NCI-H128 (cell line): ENCODE results near the gene TEX12.
"Not testable (repeated sequence)": the region's sequence is repeated elsewhere in the genome, so short reads cannot be mapped to it uniquely, and the experiment has no call there.

Experiments
- DNase-seq: peaks from one replicate; lab custom pipeline; 2025; ENCODE audit not compliant: unreplicated experiment; lab: John Stamatoyannopoulos, UW

TEX12 gene, protein sequence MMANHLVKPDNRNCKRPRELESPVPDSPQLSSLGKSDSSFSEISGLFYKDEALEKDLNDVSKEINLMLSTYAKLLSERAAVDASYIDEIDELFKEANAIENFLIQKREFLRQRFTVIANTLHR

DNA sequence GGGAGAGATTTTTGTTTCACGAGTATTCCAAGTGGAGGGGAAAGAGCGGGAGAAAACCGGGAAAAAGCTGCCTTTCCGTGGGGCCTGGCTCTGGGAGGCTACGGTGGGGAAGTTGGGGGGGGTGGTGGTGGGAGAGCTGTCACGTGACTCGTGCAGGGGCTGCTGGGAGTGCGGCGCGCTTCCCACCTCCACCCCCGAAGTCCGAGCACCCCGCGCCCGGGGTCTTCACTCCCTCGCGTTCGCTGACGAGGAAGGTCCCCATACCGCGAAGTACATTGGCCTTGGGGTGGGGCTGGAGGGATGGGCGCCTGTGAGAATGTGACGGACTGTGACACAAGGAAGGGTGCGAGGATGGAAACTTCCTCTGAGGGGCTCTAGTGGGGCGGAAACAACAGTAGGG lies at the start of gene TEX12:
TEX12 (plus strand) TSS at position 228 of the 400 bp plus-strand sequence. CDS start 1,897 bp downstream, outside the sequence.
- DNase-seq: no peak

- DNase-seq: no peak
These were observed 49.0 kb upstream of the TEX12 start for GRCh38 chr11:112118176-112118575.

DNA sequence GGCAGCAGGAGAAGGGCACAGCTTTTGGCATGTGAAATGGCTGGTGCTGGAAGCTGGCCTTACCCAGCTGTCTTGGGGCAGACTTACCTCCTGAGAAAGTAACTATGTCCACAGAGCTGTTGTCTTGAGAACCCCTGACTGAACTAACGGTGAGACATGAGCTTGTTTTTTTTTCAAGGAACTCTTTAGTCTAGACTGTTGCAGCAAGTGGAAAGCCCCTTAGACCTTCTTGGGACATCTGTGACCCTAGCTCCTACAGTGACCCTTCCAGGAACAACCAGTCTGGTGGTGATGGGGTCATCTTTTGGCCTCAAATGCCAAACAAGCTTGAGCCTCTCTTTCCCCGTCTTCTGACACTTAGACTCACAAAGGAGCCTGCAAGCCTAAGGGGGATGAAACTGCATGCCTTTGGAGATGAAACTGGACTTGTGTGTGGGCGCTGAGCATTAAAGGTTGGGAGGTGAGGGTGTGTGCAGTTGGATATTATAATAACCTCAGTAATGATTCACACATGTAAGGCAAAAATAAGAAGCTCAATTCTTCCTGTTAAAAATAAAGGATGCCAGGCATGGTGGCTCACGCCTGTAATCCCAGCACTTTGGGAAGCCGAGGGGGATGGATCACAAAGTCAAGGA lies 45.1 kb upstream of the TEX12 start:
- DNase-seq: no peak

DNA sequence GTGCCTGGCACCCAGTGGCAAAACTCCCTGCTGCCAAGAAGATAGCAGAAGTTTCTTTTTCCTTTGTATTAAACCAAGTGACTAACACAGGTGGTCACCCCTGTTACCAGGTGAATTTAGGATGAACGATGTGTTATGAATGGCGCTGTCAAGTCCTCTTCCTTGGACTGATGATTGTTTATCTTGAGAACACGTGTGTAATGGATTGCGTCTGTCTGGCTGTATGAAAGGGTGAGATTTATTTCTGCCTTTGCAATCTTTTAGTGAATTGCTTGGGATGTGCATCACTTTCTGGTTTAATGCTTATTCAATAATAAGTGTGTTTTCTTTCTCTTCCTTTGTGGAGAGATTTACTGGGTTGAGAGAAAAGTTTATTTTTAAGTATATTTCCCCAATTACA lies 44.0 kb upstream of the TEX12 start:
- no peak for DNase-seq

- no peak for DNase-seq
These were observed 40.1 kb upstream of the TEX12 start for GRCh38 chr11:112127056-112127455.

DNA sequence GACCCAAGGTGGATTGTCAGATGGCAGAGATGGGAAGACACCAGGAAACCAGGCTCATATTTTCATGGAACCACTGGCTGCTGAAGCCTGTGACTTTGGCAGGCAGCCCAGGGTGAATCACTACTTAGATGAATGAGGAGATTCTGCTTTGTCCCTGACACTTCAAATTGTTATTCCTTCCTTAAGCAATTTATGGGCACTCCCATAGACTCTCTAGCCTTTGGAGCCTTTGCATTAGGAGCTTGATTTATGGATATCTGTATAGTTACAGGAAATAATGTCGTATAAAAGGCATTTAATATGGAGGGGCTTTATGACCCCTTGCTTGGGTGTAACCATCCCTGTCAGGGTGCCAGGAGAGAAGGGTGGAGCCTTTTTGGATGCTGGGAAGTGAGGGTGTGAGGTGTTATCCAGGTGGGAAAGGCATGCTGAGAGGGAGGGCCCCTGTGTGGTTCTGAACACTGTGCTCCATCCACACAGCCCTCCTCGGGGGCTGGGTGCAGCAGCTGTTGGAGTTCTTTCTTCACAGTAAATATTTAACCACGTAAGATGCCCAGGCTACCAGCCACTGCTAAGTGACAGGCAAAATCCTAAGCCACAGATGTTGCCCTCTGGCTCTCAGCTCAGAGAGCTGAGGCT lies 38.6 kb upstream of the TEX12 start:
- no peak for DNase-seq

DNA sequence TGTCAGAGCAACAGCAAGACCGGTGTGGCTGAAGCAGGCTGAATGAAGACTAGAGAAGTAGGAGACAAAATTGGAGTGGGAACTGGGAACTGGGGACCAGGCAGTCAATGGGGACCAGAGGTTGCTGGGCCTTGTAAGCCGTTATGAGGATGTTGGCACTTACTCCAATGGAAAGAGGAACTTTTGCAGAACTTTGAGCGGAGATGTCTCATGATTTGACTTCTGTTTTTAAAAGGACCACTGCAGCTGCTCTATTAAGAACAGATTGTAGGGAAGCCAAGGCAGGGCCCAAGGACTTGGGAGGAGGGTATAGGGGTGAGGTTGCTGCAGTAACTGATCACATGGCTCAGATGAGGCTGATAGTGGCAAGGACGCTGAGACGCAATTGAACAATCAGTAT lies 37.5 kb upstream of the TEX12 start:
- DNase-seq: no peak

- no peak for DNase-seq
These were observed 34.4 kb upstream of the TEX12 start for GRCh38 chr11:112132737-112133136.

DNA sequence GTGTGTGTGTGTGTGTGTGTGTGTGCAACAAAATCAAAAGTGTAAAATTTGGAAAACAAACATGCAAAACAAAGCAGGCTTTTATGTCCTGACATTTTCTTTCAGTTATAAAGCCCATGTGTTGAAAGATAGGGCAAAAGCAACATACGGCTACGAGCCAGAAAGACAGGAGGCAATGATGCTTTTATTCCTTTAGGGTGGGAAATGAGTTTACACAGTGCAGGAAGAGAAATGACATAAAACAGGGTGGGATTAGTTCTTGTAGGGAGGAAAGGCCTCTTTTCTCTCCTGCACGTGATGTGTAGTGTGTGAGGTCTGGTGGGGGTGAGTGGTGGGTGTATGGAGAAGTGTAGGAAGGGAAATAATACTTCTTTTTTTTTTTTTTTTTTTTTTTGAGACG lies 32.7 kb upstream of the TEX12 start:
- DNase-seq: no peak

- no peak for DNase-seq
These were observed 23.6 kb upstream of the TEX12 start for GRCh38 chr11:112143597-112143996.

GRCh38 chr11:112150517-112150916 lies 16.7 kb upstream of the TEX12 start:
- no peak for DNase-seq

- DNase-seq: no peak
These were observed 10.8 kb upstream of the TEX12 start for GRCh38 chr11:112156153-112156955.

GRCh38 chr11:112156956-112157766 lies 10.0 kb upstream of the TEX12 start:
- DNase-seq: no peak

- no peak for DNase-seq
These were observed 7.8 kb upstream of the TEX12 start for GRCh38 chr11:112159098-112160065.

- DNase-seq: no peak
These were observed 6.9 kb upstream of the TEX12 start for GRCh38 chr11:112160091-112160848.

DNA sequence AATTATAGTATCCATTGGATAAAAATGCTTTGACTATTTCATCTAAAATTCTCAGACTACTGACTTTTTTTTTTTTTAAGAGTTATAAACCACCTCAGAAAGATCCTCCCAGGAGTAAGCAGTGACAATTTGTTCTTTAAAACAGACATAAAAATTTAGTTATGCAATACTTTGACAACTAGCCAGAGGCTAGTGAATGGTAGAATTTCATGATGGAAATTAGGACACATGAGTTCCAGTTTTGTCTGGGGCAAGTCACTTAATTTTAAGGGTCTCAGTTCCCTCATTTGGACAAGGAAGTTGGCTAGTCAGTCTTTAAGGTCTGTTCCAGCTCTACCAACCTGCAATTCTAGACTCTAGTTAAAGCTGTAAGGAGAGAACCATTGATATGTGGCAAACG lies 6.2 kb upstream of the TEX12 start:
- no peak for DNase-seq

GRCh38 chr11:112162200-112162599 lies 5.0 kb upstream of the TEX12 start:
- not testable (repeated sequence) for DNase-seq

- DNase-seq: no peak
These were observed 4.2 kb upstream of the TEX12 start for GRCh38 chr11:112162761-112163546.
